Natural killer cell (primary cell): ENCODE data around the gene ANGPTL2. TPM values are rescaled to one million over a fixed set of nuclear protein-coding genes. Genes with fewer than 3 reads are reported as not detected.

ENCODE experiments used
- ATAC-seq, 3 donors: fragments of 150-1000 bp in 2 of 3; fragments of 200-7000 bp in 1 of 3; cut with Tn5 transposase; 1 replicate in 1 of 3; 2 replicates in 2 of 3; pipeline ENCODE4 v1.10.0; 2021; ENCODE audit warnings: mild to moderate bottlenecking in 2 of 3, moderate library complexity in 2 of 3
- DNase-seq, 2 donors: peaks; one replicate each; pipeline versions ENCODE4 v3.0.0 to v3.0.0-alpha.2; 2013 to 2021; ENCODE audit warnings: mixed read lengths in 1 of 2
- H3K27ac ChIP-seq: one replicate; pipeline ENCODE4 v1.5.1; 2013; ENCODE audit warnings: mild to moderate bottlenecking, low read length
- H3K27me3 ChIP-seq: one replicate; pipeline ENCODE4 v1.6.1; 2013; ENCODE audit warnings: low read length; ENCODE audit not compliant: control insufficient read depth, insufficient read depth
- H3K36me3 ChIP-seq: one replicate; pipeline ENCODE4 v1.6.1; 2013; ENCODE audit warnings: low read length; ENCODE audit not compliant: control insufficient read depth, insufficient read depth
- H3K4me1 ChIP-seq: one replicate; pipeline ENCODE4 v1.6.1; 2013; ENCODE audit warnings: low read length; ENCODE audit not compliant: control insufficient read depth, insufficient read depth
- H3K4me3 ChIP-seq: one replicate; pipeline ENCODE4 v1.5.1; 2013; ENCODE audit warnings: low read length
- H3K9me3 ChIP-seq: one replicate; pipeline ENCODE4 v1.6.1; 2013; ENCODE audit warnings: low read length; ENCODE audit not compliant: control insufficient read depth, insufficient read depth
- H3K27ac Mint-ChIP-seq, 2 donors: one replicate each; pipeline ENCODE4 v1.8.0; 2022; ENCODE audit warnings: mild to moderate bottlenecking in 2 of 2, mixed read lengths in 2 of 2, moderate library complexity in 1 of 2
- H3K27me3 Mint-ChIP-seq, 2 donors: one replicate each; pipeline ENCODE4 v1.8.0; 2022; ENCODE audit warnings: low read depth in 2 of 2, mixed read lengths in 2 of 2
- H3K36me3 Mint-ChIP-seq: one replicate; pipeline ENCODE4 v1.8.0; 2022; ENCODE audit warnings: mixed read lengths
- H3K4me1 Mint-ChIP-seq, 2 donors: one replicate each; pipeline ENCODE4 v1.8.0; 2022; ENCODE audit warnings: mixed read lengths in 2 of 2
- H3K4me3 Mint-ChIP-seq: one replicate; pipeline ENCODE4 v1.8.0; 2022; ENCODE audit warnings: mild to moderate bottlenecking, moderate library complexity, mixed read lengths
- H3K9me3 Mint-ChIP-seq, 2 donors: one replicate each; pipeline ENCODE4 v1.8.0; 2022; ENCODE audit warnings: mixed read lengths in 2 of 2
- CTCF ChIP-seq: fragments of 200-600 bp; IDR thresholded peaks from one replicate; pipeline ENCODE4 v1.8.0; 2022; ENCODE audit warnings: antibody characterized with exemption
- WGBS: methylation state at CpG from one replicate; pipeline ENCODE4 v1.1.7; 2013; ENCODE audit warnings: missing lambda C conversion rate; ENCODE audit not compliant: insufficient coverage; 5-methylcytosine and 5-hydroxymethylcytosine counted together
- intact Hi-C: fragments of 100-400 bp; cut with micrococcal nuclease; formaldehyde crosslinking; loops from one replicate; pipeline ENCODE4 v1.14.2; 2022
- total RNA-seq, 4 donors: library from RNA; stranded (reverse); fragments of 120-200 nt in 1 of 4; gene quantifications; one replicate each; pipeline versions ENCODE4 v1.2.3 to v1.2.4, GENCODE V29; 2013 to 2022

Gene ANGPTL2
- total RNA-seq, 3 donors from 2014 or later (not counting 1 experiment from before 2014, with no cell fraction given) = not detected

GRCh38 chr9:127079446-127080140 lies 42.8 kb downstream of the ANGPTL2 start:
- ATAC-seq = no peak
- H3K4me3 ChIP-seq = no peak overlapping the region
- no peak overlapping the region for H3K4me3 Mint-ChIP-seq
- H3K36me3 Mint-ChIP-seq = no peaks in the 10 kb centered on the region
- no peak for DNase-seq
- no peaks in the 10 kb centered on the region for H3K9me3 ChIP-seq
- TF ChIP-seq CTCF = no peak
- no peaks in the 10 kb centered on the region for H3K4me1 Mint-ChIP-seq
- H3K27ac ChIP-seq = no peak overlapping the region
- H3K27ac Mint-ChIP-seq = no peak overlapping the region
- intact Hi-C loops = no loop called here
- H3K27me3 Mint-ChIP-seq = peaks cover 0 to 4% of the 10 kb centered on the region in 2 donors
- WGBS = 96% methylated on average over 8 of the region's 8 CpGs
- H3K27me3 ChIP-seq = no peaks in the 10 kb centered on the region
- no peaks in the 10 kb centered on the region for H3K4me1 ChIP-seq
- no peaks in the 10 kb centered on the region for H3K9me3 Mint-ChIP-seq
- no peaks in the 10 kb centered on the region for H3K36me3 ChIP-seq

DNA sequence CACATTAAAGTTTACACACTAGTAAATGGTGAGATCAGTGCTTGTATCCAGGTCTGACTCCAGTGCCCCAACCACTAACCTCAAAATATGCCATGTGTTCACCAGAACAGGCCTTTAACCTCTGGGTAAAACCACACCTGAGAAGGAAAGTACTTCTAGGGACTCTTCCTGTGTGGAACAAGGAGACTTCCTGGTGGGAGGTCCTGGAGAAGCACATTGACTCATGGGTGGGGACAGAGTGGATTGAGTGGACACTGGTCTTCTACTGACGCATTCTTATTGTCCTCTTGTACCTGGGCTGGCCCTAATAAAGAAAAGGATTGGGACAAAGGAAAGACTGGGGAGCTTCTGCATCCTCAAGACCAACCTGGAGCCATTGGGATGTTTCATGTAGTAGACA lies 43.4 kb downstream of the ANGPTL2 start:
- H3K36me3 ChIP-seq = no peaks in the 10 kb centered on the region
- TF ChIP-seq CTCF = no peak
- H3K27ac ChIP-seq = no peak overlapping the region
- intact Hi-C loops = no loop called here
- Mint-ChIP-seq H3K4me3 (no peak overlapping the region), H3K9me3 (no peaks in the 10 kb centered on the region), H3K36me3 (no peaks in the 10 kb centered on the region), H3K27ac (no peak overlapping the region), H3K4me1 (no peaks in the 10 kb centered on the region), H3K27me3 (peaks cover 0 to 4% of the 10 kb centered on the region in 2 donors)
- H3K4me1 ChIP-seq = no peaks in the 10 kb centered on the region
- WGBS = 100% methylated on average over 1 of the region's 1 CpG
- ATAC-seq (no peak), DNase-seq (no peak)
- H3K27me3 ChIP-seq = no peaks in the 10 kb centered on the region
- H3K9me3 ChIP-seq = no peaks in the 10 kb centered on the region
- H3K4me3 ChIP-seq = no peak overlapping the region

- DNase-seq (no peak), ATAC-seq (no peak)
- Mint-ChIP-seq H3K27me3 (peaks cover 0 to 4% of the 10 kb centered on the region in 2 donors), H3K9me3 (no peaks in the 10 kb centered on the region), H3K4me3 (no peak overlapping the region), H3K36me3 (no peaks in the 10 kb centered on the region), H3K27ac (no peak overlapping the region), H3K4me1 (no peaks in the 10 kb centered on the region)
- Histone ChIP-seq H3K4me1 (no peaks in the 10 kb centered on the region), H3K4me3 (no peak overlapping the region), H3K27me3 (no peaks in the 10 kb centered on the region), H3K36me3 (no peaks in the 10 kb centered on the region), H3K27ac (no peak overlapping the region), H3K9me3 (no peaks in the 10 kb centered on the region)
- 98% methylated on average over 5 of the region's 6 CpGs for WGBS
- intact Hi-C loops = no loop called here
- no peak for TF ChIP-seq CTCF
These were observed 44.1 kb downstream of the ANGPTL2 start for GRCh38 chr9:127078336-127078735.

GRCh38 chr9:127077644-127077946 lies 44.8 kb downstream of the ANGPTL2 start:
- ATAC-seq (no peak), DNase-seq (no peak)
- no peak for TF ChIP-seq CTCF
- WGBS = 83% methylated on average over 2 of the region's 2 CpGs
- H3K36me3 ChIP-seq = no peaks in the 10 kb centered on the region
- Mint-ChIP-seq H3K9me3 (no peaks in the 10 kb centered on the region), H3K4me3 (no peak overlapping the region), H3K27ac (no peak overlapping the region), H3K4me1 (no peaks in the 10 kb centered on the region), H3K36me3 (no peaks in the 10 kb centered on the region), H3K27me3 (peaks cover 0 to 4% of the 10 kb centered on the region in 2 donors)
- no peak overlapping the region for H3K27ac ChIP-seq
- no peaks in the 10 kb centered on the region for H3K9me3 ChIP-seq
- intact Hi-C loops = no loop called here
- H3K4me3 ChIP-seq = no peak overlapping the region
- no peaks in the 10 kb centered on the region for H3K4me1 ChIP-seq
- H3K27me3 ChIP-seq = no peaks in the 10 kb centered on the region
